Dermis microvascular lymphatic vessel endothelial cell (primary cell): Measurements from ENCODE around the gene IRS1. TPM values are rescaled to one million over a fixed set of nuclear protein-coding genes. Genes with fewer than 3 reads are reported as not detected.

Source experiments
- DNase-seq, 2 donors: peaks; one replicate each; pipeline versions ENCODE4 v3.0.0 to v3.0.0-alpha.2; 2010; ENCODE audit warnings: low read depth in 2 of 2
- total RNA-seq: library from RNA; depleted of rRNA; stranded (reverse); fragments of >200 nt; gene quantifications from 2 replicates; pipeline ENCODE4 v1.2.1, GENCODE V29; 2014

Gene IRS1
- total RNA-seq, 1 donor from 2014 or later, result under 0.01 TPM

- DNase-seq, result no peak
Observed at GRCh38 chr2:226759768-226760167, 39.9 kb downstream of the IRS1 start.

GRCh38 chr2:226758921-226759640 is 40.5 kb downstream of the IRS1 start:
- DNase-seq, result no peak

- no peak for DNase-seq
Observed at GRCh38 chr2:226756131-226756530, 43.5 kb downstream of the IRS1 start.

GRCh38 chr2:226755631-226756030 is 44.0 kb downstream of the IRS1 start:
- no peak for DNase-seq

- DNase-seq, result no peak
Observed at GRCh38 chr2:226754821-226755604, 44.6 kb downstream of the IRS1 start.

GRCh38 chr2:226752887-226753286 is 46.7 kb downstream of the IRS1 start:
- DNase-seq, result no peak

- no peak for DNase-seq
Observed at GRCh38 chr2:226747288-226747687, 52.3 kb downstream of the IRS1 start.

GRCh38 chr2:226746196-226746800 is 53.3 kb downstream of the IRS1 start:
- DNase-seq, result no peak

- no peak for DNase-seq
Observed at GRCh38 chr2:226743915-226744314, 55.7 kb downstream of the IRS1 start.

- DNase-seq, result no peak
Observed at GRCh38 chr2:226742347-226742746, 57.3 kb downstream of the IRS1 start.

- DNase-seq, result no peak
Observed at GRCh38 chr2:226740039-226740648, 59.5 kb downstream of the IRS1 start.

- DNase-seq, result no peak
Observed at GRCh38 chr2:226739545-226740030, 60.0 kb downstream of the IRS1 start.

GRCh38 chr2:226738821-226739544 is 60.6 kb downstream of the IRS1 start:
- no peak for DNase-seq

- DNase-seq, result no peak
Observed at GRCh38 chr2:226738191-226738820, 61.3 kb downstream of the IRS1 start.

GRCh38 chr2:226736382-226736781 is 63.2 kb downstream of the IRS1 start:
- DNase-seq, result no peak

- no peak for DNase-seq
Observed at GRCh38 chr2:226733927-226734564, 65.6 kb downstream of the IRS1 start.

GRCh38 chr2:226733189-226733858 is 66.3 kb downstream of the IRS1 start:
- no peak for DNase-seq

- no peak for DNase-seq
Observed at GRCh38 chr2:226732478-226733188, 67.0 kb downstream of the IRS1 start.

- no peak for DNase-seq
Observed at GRCh38 chr2:226730481-226730880, 69.1 kb downstream of the IRS1 start.
